Body of pancreas (tissue), 4 donors: ENCODE measurements around the gene WFIKKN1. TPM values are rescaled to one million over a fixed set of nuclear protein-coding genes. Genes with fewer than 3 reads are reported as not detected.

Source experiments
- ATAC-seq: fragments of 150-250 bp; one replicate; pipeline ENCODE4 v1.9.1; 2016
- DNase-seq, 4 donors: peaks; one replicate each; pipeline ENCODE4 v3.0.0-alpha.2; 2019
- H3K27ac ChIP-seq, 4 donors: fragments of 200-600 bp; sonication (generic); 1 replicate in 3 of 4; 2 replicates in 1 of 4; pipeline versions ENCODE4 v1.5.1 to v1.6.1; 2016 to 2019; ENCODE audit warnings: mild to moderate bottlenecking in 1 of 4, mixed read lengths in 1 of 4, moderate library complexity in 1 of 4
- H3K27me3 ChIP-seq, 2 donors: fragments of 200-600 bp; sonication (generic); one replicate each; pipeline ENCODE4 v1.6.0; 2016; ENCODE audit warnings: mild to moderate bottlenecking in 1 of 2
- H3K36me3 ChIP-seq, 2 donors: fragments of 200-600 bp; sonication (generic); replicated peaks in 1 of 2; 2 replicates each; pipeline ENCODE4 v1.5.1; 2016; ENCODE audit warnings: low read depth in 2 of 2; ENCODE audit not compliant: insufficient read depth in 1 of 2
- H3K4me1 ChIP-seq: fragments of 200-600 bp; sonication (generic); one replicate; pipeline ENCODE4 v1.6.0; 2016
- H3K4me3 ChIP-seq, 2 donors: fragments of 200-600 bp; sonication (generic); 1 replicate in 1 of 2; 2 replicates in 1 of 2; pipeline ENCODE4 v1.5.1; 2016 to 2019
- H3K9me3 ChIP-seq, 3 donors: fragments of 200-600 bp; sonication (generic); 1 replicate in 2 of 3; 2 replicates in 1 of 3; pipeline ENCODE4 v1.5.1; 2016
- CTCF ChIP-seq, 7 experiments: fragments of 450-650 bp in 4 of 7; fragments of 200-600 bp in 3 of 7; sonication (generic) in 3 of 7; IDR thresholded peaks; one replicate each; pipeline ENCODE4 v1.5.1; 2016 to 2019; ENCODE audit warnings: antibody characterized with exemption in 7 of 7
- POLR2A ChIP-seq, 3 donors: fragments of 450-650 bp; IDR thresholded peaks; one replicate each; pipeline ENCODE4 v1.6.1; 2016; ENCODE audit warnings: antibody characterized with exemption in 3 of 3, mild to moderate bottlenecking in 2 of 3
- WGBS, 2 donors: methylation state at CpG; one replicate each; pipeline ENCODE4 v1.1.5; 2017; 5-methylcytosine and 5-hydroxymethylcytosine counted together
- intact Hi-C: fragments of 100-400 bp; cut with DNase I; formaldehyde crosslinking; loops from one replicate; pipeline ENCODE4 v1.15.1; 2023
- total RNA-seq, 2 donors: library from RNA; depleted of rRNA; stranded (reverse); fragments of >200 nt; gene quantifications; one replicate each; pipeline ENCODE4 v1.1.0, GENCODE V29; 2016

Gene WFIKKN1
- total RNA-seq, 2 donors from 2014 or later: 3.9 to 5.6 TPM

GRCh38 chr16:645852-646678 lies 15.3 kb downstream of the WFIKKN1 start:
- TF ChIP-seq CTCF (IDR thresholded peaks at IDR 0.05) (no peak), POLR2A (IDR thresholded peaks at IDR 0.05) (no peak)
- H3K4me1 ChIP-seq: peaks cover 89% of the 10 kb centered on the region
- ATAC-seq: no peak

GRCh38 chr16:646679-647172 lies 15.9 kb downstream of the WFIKKN1 start:
- Histone ChIP-seq H3K9me3 (no peaks in the 10 kb centered on the region), H3K4me1 (peaks cover 82% of the 10 kb centered on the region), H3K27me3 (no peaks in the 10 kb centered on the region), H3K4me3 (no peak overlapping the region), H3K36me3 (no peaks in the 10 kb centered on the region), H3K27ac (peak overlapping the region; percentile 92 to 96 (median 95))
- TF ChIP-seq CTCF (IDR thresholded peaks at IDR 0.05): no peak
- no peak for TF ChIP-seq POLR2A (IDR thresholded peaks at IDR 0.05)
- intact Hi-C loops: no loop called here
- DNase-seq (no peak), ATAC-seq (no peak)
- 71 to 80% methylated on average over 9 to 18 of the region's 22 CpGs for WGBS, 2 donors

More at GRCh38 chr16:645852-646678, 15.3 kb downstream of the WFIKKN1 start:
- no peaks in the 10 kb centered on the region for H3K27me3 ChIP-seq
- peak in 2 of 4 donors; percentile 69 to 75 for DNase-seq
- H3K9me3 ChIP-seq: no peaks in the 10 kb centered on the region
- H3K27ac ChIP-seq: peak overlapping the region; percentile 92 to 96 (median 95)
- intact Hi-C loops: no loop called here
- H3K4me3 ChIP-seq: no peak overlapping the region
- whole genome bisulfite sequencing, 2 donors: 71% methylated on average over 25 to 30 of the region's 32 CpGs
- no peaks in the 10 kb centered on the region for H3K36me3 ChIP-seq

- no peak for TF ChIP-seq CTCF (IDR thresholded peaks at IDR 0.05)
- TF ChIP-seq POLR2A (IDR thresholded peaks at IDR 0.05): no peak
- H3K4me1 ChIP-seq: peaks cover 81% of the 10 kb centered on the region
- H3K36me3 ChIP-seq: no peaks in the 10 kb centered on the region
- peak overlapping the region; percentile 92 to 96 (median 95) for H3K27ac ChIP-seq
- intact Hi-C loops: no loop called here
- H3K9me3 ChIP-seq: no peaks in the 10 kb centered on the region
- H3K27me3 ChIP-seq: no peaks in the 10 kb centered on the region
- ATAC-seq: no peak
- no peak overlapping the region for H3K4me3 ChIP-seq
- WGBS, 2 donors: 64 to 68% methylated on average over 9 to 25 of the region's 25 CpGs
- DNase-seq: peak in 3 of 4 donors; percentile 42 to 64 (median 64)
These were observed 16.6 kb downstream of the WFIKKN1 start for GRCh38 chr16:647173-647902.

GRCh38 chr16:648071-648780 lies 17.4 kb downstream of the WFIKKN1 start:
- H3K4me3 ChIP-seq: peak overlapping the region in 1 of 2 donors; percentile 70
- no peaks in the 10 kb centered on the region for H3K9me3 ChIP-seq
- ATAC-seq (peak; percentile 72), DNase-seq (peak; percentile 88 to 93 (median 92))
- no peaks in the 10 kb centered on the region for H3K27me3 ChIP-seq
- TF ChIP-seq POLR2A (IDR thresholded peaks at IDR 0.05) (no peak), CTCF (IDR thresholded peaks at IDR 0.05) (peak in 6 of 7 experiments; percentile 22 to 65 (median 58))
- peak overlapping the region; percentile 92 to 96 (median 95) for H3K27ac ChIP-seq
- no peaks in the 10 kb centered on the region for H3K36me3 ChIP-seq
- WGBS, 2 donors: 18 to 28% methylated on average over 13 to 24 of the region's 24 CpGs
- intact Hi-C loops: no loop called here
- H3K4me1 ChIP-seq: peaks cover 72% of the 10 kb centered on the region
